Cardiac ventricle fibroblast (primary cell): Measurements from ENCODE around the gene MTHFD2L. TPM values are rescaled to one million over a fixed set of nuclear protein-coding genes. Genes with fewer than 3 reads are reported as not detected.

Source experiments
- total RNA-seq: library from RNA; depleted of rRNA; stranded (reverse); fragments of >200 nt; gene quantifications from 2 replicates; pipeline ENCODE4 v1.2.3, GENCODE V29; 2015

Gene MTHFD2L
- 2.4 and 5.7 TPM in 2 replicates for total RNA-seq

DNA sequence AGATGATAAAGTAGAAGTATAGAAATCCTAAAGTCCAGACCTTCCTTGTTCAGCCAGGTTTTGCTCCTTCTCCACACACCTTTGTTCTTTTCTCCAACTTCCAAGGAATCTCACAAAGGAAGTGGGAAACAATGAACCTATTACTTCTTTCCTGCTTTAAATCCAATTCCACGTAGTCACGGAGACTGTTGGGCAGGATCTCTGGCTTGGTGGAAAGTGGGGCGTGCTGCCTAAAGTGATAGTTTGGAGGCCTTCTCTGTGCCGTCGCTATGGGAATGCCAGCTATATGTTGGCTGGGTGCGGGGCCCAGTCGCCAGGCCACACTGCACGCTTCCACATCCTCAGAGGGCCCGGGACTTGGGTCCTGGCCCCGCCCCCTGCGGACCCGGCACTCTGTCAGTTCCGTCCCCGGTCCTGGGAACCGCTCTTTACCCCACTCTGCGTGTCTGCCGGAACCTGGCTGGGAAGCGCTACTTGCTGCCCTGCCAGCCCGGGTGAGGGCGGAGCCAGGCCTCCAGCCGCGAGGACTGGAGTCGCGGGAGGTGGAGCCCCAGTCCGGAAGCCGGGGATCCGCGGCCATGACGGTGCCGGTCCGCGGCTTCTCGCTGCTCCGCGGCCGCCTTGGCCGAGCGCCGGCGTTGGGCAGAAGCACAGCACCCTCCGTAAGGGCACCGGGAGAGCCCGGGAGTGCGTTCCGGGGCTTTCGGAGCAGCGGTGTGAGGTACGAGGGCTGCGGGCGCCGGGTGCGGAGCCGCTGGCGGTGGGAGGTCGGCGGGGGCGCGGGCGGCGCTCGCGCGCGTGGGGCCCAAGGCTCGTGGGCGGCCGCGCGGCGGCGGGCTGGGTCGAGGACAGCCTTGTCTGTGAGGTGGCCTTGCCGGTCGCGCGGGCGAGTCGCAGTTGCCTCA, at the start of gene MTHFD2L:
Gene MTHFD2L, plus strand, starts transcription at position 558 of the 905 bp plus-strand sequence. Its CDS starts 21 bp downstream, at position 579.

DNA sequence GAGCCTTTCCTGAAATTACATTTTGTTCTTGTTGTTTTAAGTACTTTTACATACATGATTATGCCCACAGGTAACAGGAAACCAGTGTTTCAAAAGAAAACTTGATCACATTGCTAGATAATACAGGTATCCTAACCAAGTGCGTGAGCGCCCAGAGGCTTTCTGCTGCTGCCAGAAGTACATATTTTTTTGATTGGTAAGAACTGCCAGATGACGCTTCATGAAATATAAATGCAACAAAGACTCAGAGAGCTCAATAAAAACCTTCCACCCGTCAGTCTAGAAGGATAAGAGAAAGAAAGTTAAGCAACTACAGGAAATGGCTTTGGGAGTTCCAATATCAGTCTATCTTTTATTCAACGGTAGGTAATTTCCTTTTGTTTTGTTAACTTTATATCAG, 150.3 kb downstream of the MTHFD2L start, which contains the start of gene EPGN:
Gene EPGN, plus strand, starts transcription at position 256 of the 400 bp plus-strand sequence. Its CDS starts 64 bp downstream, at position 320.

Other genes starting within 250 kb of the MTHFD2L start
- gene PF4, start 176.1 kb upstream of the MTHFD2L start, total RNA-seq, result 0.81 and 7.2 TPM in 2 replicates
- not detected in 2 replicates for gene PPBP, start 169.9 kb upstream of the MTHFD2L start, total RNA-seq
- 2.9 and 3.4 TPM in 2 replicates for gene CXCL5, start 159.4 kb upstream of the MTHFD2L start, total RNA-seq
- gene CXCL3, start 119.4 kb upstream of the MTHFD2L start, total RNA-seq, result 3.2 and 5.4 TPM in 2 replicates
- 24.0 and 24.7 TPM in 2 replicates for gene CXCL2, start 58.9 kb upstream of the MTHFD2L start, total RNA-seq
- not detected in 2 replicates for gene EPGN, start 150.4 kb downstream of the MTHFD2L start, total RNA-seq
- 0.25 and 0.54 TPM in 2 replicates for gene EREG, start 207.0 kb downstream of the MTHFD2L start, total RNA-seq